SK-N-SH treated with all-trans-retinoic acid at 6 μM for 48 hours (cell line): ENCODE data around the gene HRCT1.

ENCODE experiments used
- ARNTL ChIP-seq: fragments of 450-650 bp; formaldehyde crosslinking; IDR thresholded peaks from 2 replicates; pipeline ENCODE4 v1.5.0; 2020; ENCODE audit warnings: low read depth, mild to moderate bottlenecking, moderate library complexity, borderline replicate concordance
- GLIS3 ChIP-seq: fragments of 250-450 bp; sonication (Bioruptor Pico); IDR thresholded peaks from 2 replicates; pipeline ENCODE4 v1.5.0; 2020; ENCODE audit warnings: mild to moderate bottlenecking, moderate library complexity
- ISL1 ChIP-seq: fragments of 250-450 bp; sonication (Bioruptor Pico); IDR thresholded peaks from 2 replicates; pipeline ENCODE4 v2.1.2; 2022; ENCODE audit warnings: mild to moderate bottlenecking, moderate library complexity
- OSR1 ChIP-seq: fragments of 250-450 bp; sonication (Bioruptor Pico); IDR thresholded peaks from 2 replicates; pipeline ENCODE4 v1.8.0; 2022; ENCODE audit warnings: moderate library complexity, mild to moderate bottlenecking, inconsistent platforms
- ZFP3 ChIP-seq: fragments of 250-450 bp; sonication (Bioruptor Pico); IDR thresholded peaks from 2 replicates; pipeline ENCODE4 v1.5.0; 2020; ENCODE audit warnings: mild to moderate bottlenecking, moderate library complexity
- ZNF565 ChIP-seq: fragments of 450-650 bp; formaldehyde crosslinking; conservative IDR thresholded peaks from 2 replicates; pipeline ENCODE4 v1.5.0; 2020; ENCODE audit warnings: low read depth, mild to moderate bottlenecking, moderate library complexity
- ZNF8 ChIP-seq: fragments of 450-650 bp; formaldehyde crosslinking; IDR thresholded peaks from 2 replicates; pipeline ENCODE4 v1.5.0; 2020; ENCODE audit warnings: mild to moderate bottlenecking, moderate library complexity
- TF ChIP-seq, protein P1 (sequence below): fragments of 250-450 bp; sonication (Bioruptor Pico); IDR thresholded peaks from 2 replicates; pipeline ENCODE4 v1.5.0; 2020; ENCODE audit warnings: mild to moderate bottlenecking, moderate library complexity
- TF ChIP-seq, protein P2 (sequence below): fragments of 250-450 bp; sonication (Bioruptor Pico); IDR thresholded peaks from 2 replicates; pipeline ENCODE4 v1.8.0; 2021; ENCODE audit warnings: low read depth, mild to moderate bottlenecking, moderate library complexity, borderline replicate concordance
- TF ChIP-seq, protein P3 (sequence below): fragments of 250-450 bp; sonication (Bioruptor Pico); IDR thresholded peaks from 2 replicates; pipeline ENCODE4 v1.8.0; 2020; ENCODE audit warnings: mild to moderate bottlenecking, moderate library complexity, borderline replicate concordance
- TF ChIP-seq, protein P4 (sequence below): fragments of 250-450 bp; sonication (Bioruptor Pico); IDR thresholded peaks from 2 replicates; pipeline ENCODE4 v1.5.1; 2020; ENCODE audit warnings: low read depth, mild to moderate bottlenecking, moderate library complexity

DNA sequence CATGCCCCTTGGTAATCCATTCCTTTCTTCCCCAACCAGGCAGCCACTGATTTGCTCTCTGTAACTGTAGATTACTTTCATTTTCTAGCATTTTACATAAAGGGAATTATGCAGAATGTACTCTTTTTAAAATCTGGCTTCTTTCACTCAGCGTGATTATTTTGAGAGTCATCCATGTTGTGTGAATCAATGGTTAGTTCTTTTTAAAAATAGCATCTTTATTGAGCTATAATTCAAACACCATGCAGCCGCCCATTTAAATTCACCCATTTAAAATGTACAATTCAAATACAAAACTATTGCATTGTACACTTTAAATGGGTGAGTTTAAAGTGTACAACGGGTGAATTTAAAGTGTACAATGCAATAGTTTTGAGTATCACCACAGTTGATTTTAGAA, 33.5 kb upstream of the HRCT1 start:
- TF ChIP-seq, protein P1, sequence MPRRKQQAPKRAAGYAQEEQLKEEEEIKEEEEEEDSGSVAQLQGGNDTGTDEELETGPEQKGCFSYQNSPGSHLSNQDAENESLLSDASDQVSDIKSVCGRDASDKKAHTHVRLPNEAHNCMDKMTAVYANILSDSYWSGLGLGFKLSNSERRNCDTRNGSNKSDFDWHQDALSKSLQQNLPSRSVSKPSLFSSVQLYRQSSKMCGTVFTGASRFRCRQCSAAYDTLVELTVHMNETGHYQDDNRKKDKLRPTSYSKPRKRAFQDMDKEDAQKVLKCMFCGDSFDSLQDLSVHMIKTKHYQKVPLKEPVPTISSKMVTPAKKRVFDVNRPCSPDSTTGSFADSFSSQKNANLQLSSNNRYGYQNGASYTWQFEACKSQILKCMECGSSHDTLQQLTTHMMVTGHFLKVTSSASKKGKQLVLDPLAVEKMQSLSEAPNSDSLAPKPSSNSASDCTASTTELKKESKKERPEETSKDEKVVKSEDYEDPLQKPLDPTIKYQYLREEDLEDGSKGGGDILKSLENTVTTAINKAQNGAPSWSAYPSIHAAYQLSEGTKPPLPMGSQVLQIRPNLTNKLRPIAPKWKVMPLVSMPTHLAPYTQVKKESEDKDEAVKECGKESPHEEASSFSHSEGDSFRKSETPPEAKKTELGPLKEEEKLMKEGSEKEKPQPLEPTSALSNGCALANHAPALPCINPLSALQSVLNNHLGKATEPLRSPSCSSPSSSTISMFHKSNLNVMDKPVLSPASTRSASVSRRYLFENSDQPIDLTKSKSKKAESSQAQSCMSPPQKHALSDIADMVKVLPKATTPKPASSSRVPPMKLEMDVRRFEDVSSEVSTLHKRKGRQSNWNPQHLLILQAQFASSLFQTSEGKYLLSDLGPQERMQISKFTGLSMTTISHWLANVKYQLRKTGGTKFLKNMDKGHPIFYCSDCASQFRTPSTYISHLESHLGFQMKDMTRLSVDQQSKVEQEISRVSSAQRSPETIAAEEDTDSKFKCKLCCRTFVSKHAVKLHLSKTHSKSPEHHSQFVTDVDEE (CRISPR knock-in tag), result no peak
- TF ChIP-seq ZNF8 (CRISPR knock-in tag) (no peak), OSR1 (CRISPR knock-in tag) (no peak), ARNTL (CRISPR knock-in tag) (no peak), ZFP3 (no peak), ZNF565 (CRISPR knock-in tag) (no peak), GLIS3 (no peak), ISL1 (CRISPR knock-in tag) (no peak)
- TF ChIP-seq, protein P2, sequence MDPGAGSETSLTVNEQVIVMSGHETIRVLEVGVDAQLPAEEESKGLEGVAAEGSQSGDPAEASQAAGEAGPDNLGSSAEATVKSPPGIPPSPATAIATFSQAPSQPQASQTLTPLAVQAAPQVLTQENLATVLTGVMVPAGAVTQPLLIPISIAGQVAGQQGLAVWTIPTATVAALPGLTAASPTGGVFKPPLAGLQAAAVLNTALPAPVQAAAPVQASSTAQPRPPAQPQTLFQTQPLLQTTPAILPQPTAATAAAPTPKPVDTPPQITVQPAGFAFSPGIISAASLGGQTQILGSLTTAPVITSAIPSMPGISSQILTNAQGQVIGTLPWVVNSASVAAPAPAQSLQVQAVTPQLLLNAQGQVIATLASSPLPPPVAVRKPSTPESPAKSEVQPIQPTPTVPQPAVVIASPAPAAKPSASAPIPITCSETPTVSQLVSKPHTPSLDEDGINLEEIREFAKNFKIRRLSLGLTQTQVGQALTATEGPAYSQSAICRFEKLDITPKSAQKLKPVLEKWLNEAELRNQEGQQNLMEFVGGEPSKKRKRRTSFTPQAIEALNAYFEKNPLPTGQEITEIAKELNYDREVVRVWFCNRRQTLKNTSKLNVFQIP, result no peak
- TF ChIP-seq, protein P3, sequence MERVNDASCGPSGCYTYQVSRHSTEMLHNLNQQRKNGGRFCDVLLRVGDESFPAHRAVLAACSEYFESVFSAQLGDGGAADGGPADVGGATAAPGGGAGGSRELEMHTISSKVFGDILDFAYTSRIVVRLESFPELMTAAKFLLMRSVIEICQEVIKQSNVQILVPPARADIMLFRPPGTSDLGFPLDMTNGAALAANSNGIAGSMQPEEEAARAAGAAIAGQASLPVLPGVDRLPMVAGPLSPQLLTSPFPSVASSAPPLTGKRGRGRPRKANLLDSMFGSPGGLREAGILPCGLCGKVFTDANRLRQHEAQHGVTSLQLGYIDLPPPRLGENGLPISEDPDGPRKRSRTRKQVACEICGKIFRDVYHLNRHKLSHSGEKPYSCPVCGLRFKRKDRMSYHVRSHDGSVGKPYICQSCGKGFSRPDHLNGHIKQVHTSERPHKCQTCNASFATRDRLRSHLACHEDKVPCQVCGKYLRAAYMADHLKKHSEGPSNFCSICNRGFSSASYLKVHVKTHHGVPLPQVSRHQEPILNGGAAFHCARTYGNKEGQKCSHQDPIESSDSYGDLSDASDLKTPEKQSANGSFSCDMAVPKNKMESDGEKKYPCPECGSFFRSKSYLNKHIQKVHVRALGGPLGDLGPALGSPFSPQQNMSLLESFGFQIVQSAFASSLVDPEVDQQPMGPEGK (CRISPR knock-in tag), result no peak
- TF ChIP-seq, protein P4, sequence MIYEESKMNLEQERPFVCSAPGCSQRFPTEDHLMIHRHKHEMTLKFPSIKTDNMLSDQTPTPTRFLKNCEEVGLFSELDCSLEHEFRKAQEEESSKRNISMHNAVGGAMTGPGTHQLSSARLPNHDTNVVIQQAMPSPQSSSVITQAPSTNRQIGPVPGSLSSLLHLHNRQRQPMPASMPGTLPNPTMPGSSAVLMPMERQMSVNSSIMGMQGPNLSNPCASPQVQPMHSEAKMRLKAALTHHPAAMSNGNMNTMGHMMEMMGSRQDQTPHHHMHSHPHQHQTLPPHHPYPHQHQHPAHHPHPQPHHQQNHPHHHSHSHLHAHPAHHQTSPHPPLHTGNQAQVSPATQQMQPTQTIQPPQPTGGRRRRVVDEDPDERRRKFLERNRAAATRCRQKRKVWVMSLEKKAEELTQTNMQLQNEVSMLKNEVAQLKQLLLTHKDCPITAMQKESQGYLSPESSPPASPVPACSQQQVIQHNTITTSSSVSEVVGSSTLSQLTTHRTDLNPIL (CRISPR knock-in tag), result no peak
